Activated CD4-positive, alpha-beta T cell treated with anti-CD3 and anti-CD28 coated beads, Interleukin-2, amount 10 ng/mL, durations not matched to agents 24 days and 14 days (primary cell): ENCODE data around the gene OPA3. TPM values are rescaled to one million over a fixed set of nuclear protein-coding genes. Genes with fewer than 3 reads are reported as not detected.

Experiments
- DNase-seq: peaks from one replicate; pipeline ENCODE4 v3.0.0; 2022
- H3K27ac Mint-ChIP-seq: one replicate; pipeline ENCODE4 v1.8.0; 2022; ENCODE audit warnings: mild to moderate bottlenecking, mixed read lengths
- H3K27me3 Mint-ChIP-seq: one replicate; pipeline ENCODE4 v1.8.0; 2022; ENCODE audit warnings: mixed read lengths
- H3K36me3 Mint-ChIP-seq: one replicate; pipeline ENCODE4 v1.8.0; 2022; ENCODE audit warnings: low read depth, mild to moderate bottlenecking, mixed read lengths
- H3K4me1 Mint-ChIP-seq: one replicate; pipeline ENCODE4 v1.8.0; 2021; ENCODE audit warnings: mixed read lengths
- H3K4me3 Mint-ChIP-seq: one replicate; pipeline ENCODE4 v1.8.0; 2022; ENCODE audit warnings: mild to moderate bottlenecking, moderate library complexity, mixed read lengths
- H3K9me3 Mint-ChIP-seq: one replicate; pipeline ENCODE4 v1.8.0; 2021; ENCODE audit warnings: mixed read lengths
- intact Hi-C: fragments of 100-400 bp; cut with micrococcal nuclease; formaldehyde crosslinking; loops from one replicate; pipeline ENCODE4 v1.15.1; 2023
- total RNA-seq: library from RNA; stranded (reverse); gene quantifications from 2 replicates; pipeline ENCODE4 v1.2.3, GENCODE V29; 2022

OPA3 gene
- total RNA-seq, 1 donor from 2014 or later, result 15.3 TPM

DNA sequence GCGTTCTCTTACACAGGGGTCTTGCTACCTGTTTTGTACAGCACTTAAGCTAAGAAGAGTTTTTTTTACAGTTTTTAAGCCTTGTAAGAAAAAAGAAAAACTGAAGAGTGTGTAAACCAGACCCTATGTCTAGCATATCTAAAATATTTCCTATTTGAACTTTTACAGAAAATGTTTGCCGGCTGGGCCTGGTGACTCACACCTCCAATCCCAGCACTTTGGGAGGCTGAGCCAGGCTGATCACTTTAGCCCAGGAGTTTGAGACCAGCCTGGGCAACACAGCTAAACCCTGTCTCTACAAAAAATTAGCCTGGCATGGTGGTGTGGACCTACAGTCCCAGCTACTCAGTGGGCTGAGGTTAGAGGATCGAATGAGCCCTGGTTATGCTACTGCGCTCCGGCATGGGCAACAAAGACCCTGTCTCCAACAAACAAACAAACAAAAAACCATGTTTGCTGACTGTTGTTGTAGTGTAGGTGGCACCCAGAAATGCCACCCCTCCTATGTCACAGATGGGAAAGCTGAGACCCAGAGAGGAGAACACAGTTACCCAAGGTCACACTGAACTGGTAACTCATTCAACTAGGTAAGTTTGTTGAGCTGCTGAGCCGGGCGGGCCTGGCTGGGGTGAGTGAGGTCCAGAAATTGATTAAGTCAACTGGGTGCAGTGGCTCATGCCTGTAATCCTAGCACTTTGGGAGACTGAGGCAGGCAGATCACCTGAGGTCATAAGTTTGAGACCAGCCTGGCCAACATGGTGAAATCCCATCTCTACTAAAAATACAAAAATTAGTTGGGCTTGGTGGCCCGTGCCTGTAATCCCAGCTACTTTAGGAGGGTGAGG, 79.2 kb downstream of the OPA3 start:
- DNase-seq, result no peak
- Mint-ChIP-seq H3K9me3 (no peaks in the 10 kb centered on the region), H3K36me3 (peaks cover 15% of the 10 kb centered on the region), H3K27ac (peak overlapping the region; percentile 97), H3K4me1 (peaks cover 34% of the 10 kb centered on the region), H3K27me3 (no peaks in the 10 kb centered on the region), H3K4me3 (peak overlapping the region; percentile 92)
- intact Hi-C loops, result no loop called here

GRCh38 chr19:45503909-45504308, 80.7 kb downstream of the OPA3 start:
- DNase-seq, result no peak
- peaks cover 9% of the 10 kb centered on the region for H3K36me3 Mint-ChIP-seq
- intact Hi-C loops, result no loop called here
- H3K27me3 Mint-ChIP-seq, result peaks cover 5% of the 10 kb centered on the region
- no peak overlapping the region for H3K4me3 Mint-ChIP-seq
- peaks cover 28% of the 10 kb centered on the region for H3K4me1 Mint-ChIP-seq
- H3K27ac Mint-ChIP-seq, result no peak overlapping the region
- no peaks in the 10 kb centered on the region for H3K9me3 Mint-ChIP-seq

DNA sequence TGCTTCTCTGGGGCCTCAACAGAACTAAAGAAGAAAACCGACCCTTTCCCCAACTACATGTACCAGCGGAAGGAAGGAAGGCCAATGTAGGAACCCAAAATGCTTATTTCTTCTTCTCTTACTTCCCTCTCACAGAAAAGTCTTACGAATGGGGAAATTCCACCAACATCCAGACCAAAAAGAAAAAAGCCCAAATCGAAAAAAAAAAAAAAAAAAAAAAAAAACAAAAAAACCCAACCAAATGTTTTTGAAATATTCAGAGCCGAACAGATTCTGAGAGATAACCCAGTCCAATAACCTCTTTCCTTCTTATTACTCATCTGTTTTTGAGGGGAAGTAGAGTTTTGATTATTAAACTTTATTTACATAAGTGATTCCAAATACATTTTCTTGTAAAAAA, 82.5 kb downstream of the OPA3 start:
- DNase-seq, result no peak
- Mint-ChIP-seq H3K27me3 (peaks cover 14% of the 10 kb centered on the region), H3K4me1 (peaks cover 36% of the 10 kb centered on the region), H3K27ac (no peak overlapping the region), H3K9me3 (no peaks in the 10 kb centered on the region), H3K36me3 (peaks cover 7% of the 10 kb centered on the region), H3K4me3 (no peak overlapping the region)
- intact Hi-C loops, result no loop called here

GRCh38 chr19:45501730-45502014, 82.9 kb downstream of the OPA3 start:
- intact Hi-C loops, result no loop called here
- no peak overlapping the region for H3K27ac Mint-ChIP-seq
- peaks cover 15% of the 10 kb centered on the region for H3K27me3 Mint-ChIP-seq
- no peaks in the 10 kb centered on the region for H3K9me3 Mint-ChIP-seq
- peaks cover 38% of the 10 kb centered on the region for H3K4me1 Mint-ChIP-seq
- H3K36me3 Mint-ChIP-seq, result peaks cover 8% of the 10 kb centered on the region
- no peak overlapping the region for H3K4me3 Mint-ChIP-seq
- no peak for DNase-seq

DNA sequence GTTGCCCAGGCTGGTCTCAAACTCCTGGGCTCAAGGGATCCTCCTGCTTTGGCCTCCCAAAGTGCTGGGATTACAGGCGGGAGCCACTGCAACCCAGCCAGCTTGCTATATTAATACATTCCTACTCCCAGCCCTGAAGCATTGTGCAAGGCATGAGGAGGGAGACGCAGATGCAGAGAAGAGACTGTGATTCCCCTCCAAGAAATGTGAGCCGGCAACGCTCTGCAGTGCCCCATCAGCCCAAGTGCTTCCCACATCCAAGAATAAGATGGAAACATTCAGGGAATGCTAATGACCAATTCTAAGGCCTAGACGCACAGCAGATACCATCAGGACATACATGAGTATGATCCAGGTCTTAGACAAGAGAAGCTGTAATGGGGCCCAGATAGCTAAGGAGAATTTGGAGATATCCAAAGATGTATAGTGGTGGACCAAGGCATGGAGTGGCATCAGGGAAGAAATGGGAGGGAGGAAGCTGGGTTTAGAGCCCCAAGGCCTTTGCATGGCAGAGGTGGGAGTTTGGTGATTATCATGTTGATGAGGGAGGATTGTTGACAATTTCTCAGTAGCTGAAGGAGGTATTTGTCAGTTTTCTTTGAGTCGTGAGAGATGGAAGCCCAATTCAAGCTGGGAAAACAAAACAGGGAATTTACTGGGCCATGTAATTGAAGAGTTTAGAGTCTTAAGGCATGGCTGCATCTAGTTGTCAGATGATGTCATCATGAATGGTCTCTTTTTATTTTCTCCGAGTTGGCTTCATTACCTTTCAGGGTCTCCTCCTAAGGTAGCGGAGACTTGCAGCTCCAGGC, 83.5 kb downstream of the OPA3 start:
- Mint-ChIP-seq H3K4me1 (peaks cover 36% of the 10 kb centered on the region), H3K36me3 (peaks cover 8% of the 10 kb centered on the region), H3K9me3 (no peaks in the 10 kb centered on the region), H3K27me3 (peaks cover 16% of the 10 kb centered on the region), H3K27ac (no peak overlapping the region), H3K4me3 (no peak overlapping the region)
- intact Hi-C loops, result no loop called here
- DNase-seq, result no peak

DNA sequence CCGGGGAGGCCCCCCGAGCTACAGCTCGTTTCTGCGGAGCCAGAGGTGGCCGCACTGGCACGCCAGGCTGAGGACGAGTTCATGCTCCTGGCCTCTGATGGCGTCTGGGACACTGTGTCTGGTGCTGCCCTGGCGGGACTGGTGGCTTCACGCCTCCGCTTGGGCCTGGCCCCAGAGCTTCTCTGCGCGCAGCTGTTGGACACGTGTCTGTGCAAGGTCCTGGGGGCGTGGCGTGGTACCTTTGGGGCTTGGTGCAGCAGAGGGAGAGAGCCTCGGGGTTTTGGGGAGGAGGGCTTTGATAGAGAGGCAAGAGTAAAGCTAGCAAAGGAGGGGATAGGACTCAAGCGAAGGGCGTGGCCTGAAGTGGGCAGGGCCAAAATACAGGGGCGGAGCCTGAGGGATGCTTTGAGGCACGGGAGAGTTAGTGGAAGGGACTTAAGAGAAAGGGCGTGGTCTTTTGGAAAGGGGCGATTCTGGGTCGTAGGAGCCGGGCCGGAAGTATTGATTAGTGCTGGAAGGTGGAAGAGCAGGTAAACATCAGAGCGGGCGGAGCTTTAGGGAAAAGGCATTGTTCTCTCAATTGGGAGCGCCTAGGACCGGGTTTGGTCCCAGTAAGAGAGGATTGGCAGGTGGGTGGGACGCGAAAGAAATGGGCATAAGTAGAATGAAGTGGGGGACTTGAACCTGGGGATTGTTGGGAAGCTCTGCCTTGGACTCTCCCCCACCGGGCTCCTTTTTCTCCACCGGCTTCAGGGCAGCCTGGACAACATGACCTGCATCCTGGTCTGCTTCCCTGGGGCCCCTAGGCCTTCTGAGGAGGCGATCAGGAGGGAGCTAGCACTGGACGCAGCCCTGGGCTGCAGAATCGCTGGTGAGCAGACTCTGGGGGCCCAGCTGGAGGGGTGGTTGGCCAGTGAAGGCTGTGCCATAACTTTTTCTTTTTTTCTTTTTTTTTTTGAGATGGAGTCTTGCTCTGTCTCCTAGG, 85.1 kb downstream of the OPA3 start:
- H3K9me3 Mint-ChIP-seq, result no peaks in the 10 kb centered on the region
- intact Hi-C loops, result no loop called here
- DNase-seq, result peak; percentile 92

DNA sequence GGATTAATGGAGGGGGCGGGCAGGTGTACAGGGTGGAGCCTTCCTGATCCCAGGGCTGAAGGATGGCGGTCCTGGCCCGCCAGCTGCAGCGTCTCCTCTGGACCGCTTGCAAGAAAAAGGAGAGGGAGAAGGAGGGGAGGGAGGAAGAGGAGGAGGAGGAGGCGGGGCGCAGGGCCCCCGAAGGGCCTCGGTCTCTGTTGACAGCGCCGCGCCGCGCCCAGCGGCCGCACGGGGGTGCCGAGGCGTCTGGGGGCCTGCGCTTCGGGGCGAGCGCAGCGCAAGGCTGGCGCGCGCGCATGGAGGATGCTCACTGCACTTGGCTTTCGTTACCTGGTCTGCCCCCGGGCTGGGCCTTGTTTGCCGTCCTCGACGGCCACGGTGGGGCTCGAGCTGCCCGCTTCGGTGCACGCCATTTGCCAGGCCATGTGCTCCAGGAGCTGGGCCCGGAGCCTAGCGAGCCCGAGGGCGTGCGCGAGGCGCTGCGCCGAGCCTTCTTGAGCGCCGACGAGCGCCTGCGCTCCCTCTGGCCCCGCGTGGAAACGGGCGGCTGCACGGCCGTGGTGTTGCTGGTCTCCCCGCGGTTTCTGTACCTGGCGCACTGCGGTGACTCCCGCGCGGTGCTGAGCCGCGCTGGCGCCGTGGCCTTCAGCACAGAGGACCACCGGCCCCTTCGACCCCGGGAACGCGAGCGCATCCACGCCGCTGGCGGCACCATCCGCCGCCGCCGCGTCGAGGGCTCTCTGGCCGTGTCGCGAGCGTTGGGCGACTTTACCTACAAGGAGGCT, 86.0 kb downstream of the OPA3 start, which contains the start of gene PPM1N:
PPM1N (plus strand) TSS at position 33 of the 785 bp plus-strand sequence; CDS start at position 63, 30 bp downstream.
- H3K9me3 Mint-ChIP-seq, result no peaks in the 10 kb centered on the region
- DNase-seq, result peak; percentile 86
- intact Hi-C loops, result no loop called here
- H3K27ac Mint-ChIP-seq, result peak within 1 kb of the TSS; percentile 77
- peaks cover 31% of the 10 kb centered on the region for H3K4me1 Mint-ChIP-seq
- H3K36me3 Mint-ChIP-seq, result peaks cover 8% of the 10 kb centered on the region
- H3K27me3 Mint-ChIP-seq, result peaks cover 29% of the 10 kb centered on the region
- H3K4me3 Mint-ChIP-seq, result peak within 1 kb of the TSS; percentile 87

More for the DNA sequence above, 85.1 kb downstream of the OPA3 start:
- Mint-ChIP-seq H3K27me3 (peaks cover 29% of the 10 kb centered on the region), H3K4me3 (peak overlapping the region; percentile 63), H3K4me1 (peaks cover 32% of the 10 kb centered on the region), H3K27ac (peak overlapping the region; percentile 20), H3K36me3 (peaks cover 8% of the 10 kb centered on the region)

DNA sequence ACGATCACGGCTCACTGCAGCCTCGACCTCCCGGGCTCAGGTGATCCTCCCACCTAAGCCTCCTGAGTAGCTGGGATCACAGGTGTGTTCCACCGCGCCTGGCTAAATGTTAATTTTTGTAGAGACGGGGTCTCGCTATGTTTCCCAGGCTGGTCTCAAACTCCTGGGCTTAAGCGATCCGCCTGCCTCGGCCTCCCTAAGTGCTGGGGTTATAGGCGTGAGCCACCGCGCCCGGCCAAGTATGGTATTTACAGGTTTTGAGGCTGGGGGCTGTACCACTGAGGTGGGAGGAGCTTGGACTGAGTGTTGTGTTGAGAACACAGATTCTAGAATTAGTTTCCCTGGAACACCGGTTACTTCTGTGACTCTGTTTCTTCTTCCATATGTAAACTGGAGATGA, 86.8 kb downstream of the OPA3 start:
- peak overlapping the region; percentile 76 for H3K4me3 Mint-ChIP-seq
- H3K27me3 Mint-ChIP-seq, result peaks cover 29% of the 10 kb centered on the region
- H3K4me1 Mint-ChIP-seq, result peaks cover 36% of the 10 kb centered on the region
- no peak for DNase-seq
- peaks cover 8% of the 10 kb centered on the region for H3K36me3 Mint-ChIP-seq
- intact Hi-C loops, result loop anchor here (1.0 kb wide), 1 partner anchor 9 kb away; no protein-coding TSS in a partner anchor
- H3K9me3 Mint-ChIP-seq, result no peaks in the 10 kb centered on the region
- no peak overlapping the region for H3K27ac Mint-ChIP-seq

DNA sequence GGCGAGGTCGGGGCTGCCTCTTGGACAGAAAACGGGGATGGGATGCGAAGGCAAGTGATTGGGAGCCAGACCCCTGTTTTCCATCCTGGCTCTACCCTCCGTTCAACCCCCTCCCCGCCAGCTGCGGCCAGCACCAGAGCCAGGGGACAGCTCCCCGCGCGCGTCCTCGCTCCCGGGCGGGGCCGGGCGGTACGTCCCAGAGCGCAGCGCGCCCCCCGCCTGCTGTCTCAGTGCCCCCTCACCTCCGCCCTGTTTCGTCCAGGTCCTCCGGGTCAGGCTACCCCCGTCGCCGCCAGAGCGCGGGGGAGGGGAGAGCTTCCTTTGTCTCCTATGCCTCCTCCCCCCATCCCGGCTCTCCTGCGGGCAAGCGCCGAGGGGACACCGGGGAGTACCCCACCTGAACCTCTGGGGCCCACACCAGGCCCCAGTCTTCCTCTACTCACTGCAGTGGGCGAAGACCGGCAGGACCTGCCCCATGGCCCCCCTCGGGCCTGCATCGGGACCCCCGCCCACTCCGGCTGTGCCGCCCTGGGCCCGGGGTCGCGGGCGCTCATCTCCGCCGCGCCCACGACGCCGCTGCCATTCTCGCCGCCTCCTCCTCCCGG, 88.2 kb downstream of the OPA3 start:
- Mint-ChIP-seq H3K27me3 (peaks cover 31% of the 10 kb centered on the region), H3K4me3 (peak overlapping the region; percentile 87), H3K4me1 (peaks cover 34% of the 10 kb centered on the region), H3K27ac (no peak overlapping the region), H3K9me3 (no peaks in the 10 kb centered on the region), H3K36me3 (peaks cover 8% of the 10 kb centered on the region)
- intact Hi-C loops, result no loop called here
- DNase-seq, result peak; percentile 89

DNA sequence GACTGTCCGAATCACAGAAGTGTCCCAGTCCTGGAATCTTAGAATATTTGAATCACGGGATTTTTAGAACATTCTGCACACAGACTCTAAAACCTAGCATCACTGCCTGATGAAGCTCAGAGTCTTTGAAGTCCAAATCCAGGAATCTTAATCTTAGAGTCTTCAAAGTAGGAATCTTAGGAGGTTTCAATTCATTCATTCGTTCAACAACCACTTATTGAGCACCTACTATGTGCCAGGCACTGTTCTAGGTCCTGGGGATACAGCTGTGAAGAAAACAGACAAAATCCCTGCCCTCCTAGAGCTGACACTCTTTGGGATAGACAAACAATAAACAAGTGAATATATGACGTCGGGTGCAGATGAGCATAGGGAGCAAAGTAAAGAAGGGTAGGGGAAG, 89.4 kb downstream of the OPA3 start:
- H3K4me3 Mint-ChIP-seq, result peak overlapping the region; percentile 43
- intact Hi-C loops, result no loop called here
- H3K27ac Mint-ChIP-seq, result no peak overlapping the region
- H3K36me3 Mint-ChIP-seq, result peaks cover 7% of the 10 kb centered on the region
- DNase-seq, result no peak
- H3K27me3 Mint-ChIP-seq, result peaks cover 31% of the 10 kb centered on the region
- peaks cover 31% of the 10 kb centered on the region for H3K4me1 Mint-ChIP-seq
- no peaks in the 10 kb centered on the region for H3K9me3 Mint-ChIP-seq

GRCh38 chr19:45494261-45494916, 90.2 kb downstream of the OPA3 start:
- intact Hi-C loops, result no loop called here
- no peak for DNase-seq
- Mint-ChIP-seq H3K27ac (no peak overlapping the region), H3K4me1 (peaks cover 28% of the 10 kb centered on the region), H3K27me3 (peaks cover 28% of the 10 kb centered on the region), H3K36me3 (peaks cover 5% of the 10 kb centered on the region), H3K4me3 (peak overlapping the region; percentile 15), H3K9me3 (no peaks in the 10 kb centered on the region)
